ENCODE data around the gene CSTF3. TPM values are rescaled to one million over a fixed set of nuclear protein-coding genes. Genes with fewer than 3 reads are reported as not detected.

The CSTF3 gene
- total and polyA plus RNA-seq, 2 experiments from 2014 or later, result 15.7 to 29.6 TPM

- H3K36me3 ChIP-seq (ENCODE audit: low read depth), result no peaks in the 10 kb centered on the region
- DNase-seq, result no peak
- no peak overlapping the region for H3K4me2 ChIP-seq (ENCODE audit: unreplicated experiment)
- H3F3A ChIP-seq (ENCODE audit: insufficient read depth), result no peaks in the 10 kb centered on the region
- no peaks in the 10 kb centered on the region for H3K4me1 ChIP-seq (ENCODE audit: insufficient read depth)
- no peaks in the 10 kb centered on the region for H3K27me3 ChIP-seq (replicated peaks; ENCODE audit: insufficient read depth)
- no peaks in the 10 kb centered on the region for H3K9me2 ChIP-seq (ENCODE audit: insufficient read depth)
- no peak overlapping the region for H2AFZ ChIP-seq
- no peaks in the 10 kb centered on the region for H3K9me3 ChIP-seq (ENCODE audit: low read depth)
- TF ChIP-seq EZH2 (IDR thresholded peaks at IDR 0.05; ENCODE audit: insufficient read depth, poor library complexity, severe bottlenecking), result no peak
- TF ChIP-seq EZH2phosphoT487 (IDR thresholded peaks at IDR 0.05; ENCODE audit: insufficient read depth, low read depth), result no peak
- 88 to 97% methylated on average over 1 of the region's 1 CpG for WGBS, 2 experiments (ENCODE audit: low coverage in 1 of 2, low lambda C conversion rate in 2 of 2, missing lambda C conversion rate in 2 of 2)
- no peak overlapping the region for H3K4me3 ChIP-seq
- no peaks in the 10 kb centered on the region for H3K79me2 ChIP-seq (ENCODE audit: insufficient read depth)
- H3K9ac ChIP-seq, result no peak overlapping the region
- H4K20me1 ChIP-seq (ENCODE audit: insufficient read depth), result no peaks in the 10 kb centered on the region
- no peak overlapping the region for H3K27ac ChIP-seq
- in situ Hi-C loops (cut with MboI), result no loop called here
These were observed 24.5 kb upstream of the CSTF3 start for GRCh38 chr11:33185756-33186155.

GRCh38 chr11:33182246-33182878 is 21.1 kb upstream of the CSTF3 start:
- Histone ChIP-seq H3K9ac (no peak overlapping the region), H3K9me2 (ENCODE audit: insufficient read depth) (no peaks in the 10 kb centered on the region), H3K36me3 (ENCODE audit: low read depth) (no peaks in the 10 kb centered on the region), H3K27ac (no peak overlapping the region), H3K79me2 (ENCODE audit: insufficient read depth) (no peaks in the 10 kb centered on the region), H3K4me3 (no peak overlapping the region), H3K27me3 (replicated peaks; ENCODE audit: insufficient read depth) (no peaks in the 10 kb centered on the region), H3K9me3 (ENCODE audit: low read depth) (no peaks in the 10 kb centered on the region), H3K4me1 (ENCODE audit: insufficient read depth) (no peaks in the 10 kb centered on the region), H3K4me2 (ENCODE audit: unreplicated experiment) (no peak overlapping the region), H3F3A (ENCODE audit: insufficient read depth) (peaks cover 4% of the 10 kb centered on the region; the same call in 1 of the 2 replicates), H4K20me1 (ENCODE audit: insufficient read depth) (no peaks in the 10 kb centered on the region), H2AFZ (no peak overlapping the region)
- in situ Hi-C loops (cut with MboI), result no loop called here
- DNase-seq, result no peak
- TF ChIP-seq EZH2phosphoT487 (IDR thresholded peaks at IDR 0.05; ENCODE audit: insufficient read depth, low read depth) (no peak), EZH2 (IDR thresholded peaks at IDR 0.05; ENCODE audit: insufficient read depth, poor library complexity, severe bottlenecking) (no peak)
- WGBS, 2 experiments (ENCODE audit: low coverage in 1 of 2, low lambda C conversion rate in 2 of 2, missing lambda C conversion rate in 2 of 2), result 32% methylated on average over 3 of the region's 3 CpGs

- H3K4me2 ChIP-seq (ENCODE audit: unreplicated experiment), result no peak overlapping the region
- no peak overlapping the region for H3K4me3 ChIP-seq
- H3K9ac ChIP-seq, result no peak overlapping the region
- H3K9me3 ChIP-seq (ENCODE audit: low read depth), result no peaks in the 10 kb centered on the region
- no peak overlapping the region for H2AFZ ChIP-seq
- no peaks in the 10 kb centered on the region for H4K20me1 ChIP-seq (ENCODE audit: insufficient read depth)
- no peak for TF ChIP-seq EZH2 (IDR thresholded peaks at IDR 0.05; ENCODE audit: insufficient read depth, poor library complexity, severe bottlenecking)
- no peak for TF ChIP-seq EZH2phosphoT487 (IDR thresholded peaks at IDR 0.05; ENCODE audit: insufficient read depth, low read depth)
- no peaks in the 10 kb centered on the region for H3K36me3 ChIP-seq (ENCODE audit: low read depth)
- WGBS, 2 experiments (ENCODE audit: low coverage in 1 of 2, low lambda C conversion rate in 2 of 2, missing lambda C conversion rate in 2 of 2), result 85 to 87% methylated on average over 3 of the region's 3 CpGs
- no peaks in the 10 kb centered on the region for H3K4me1 ChIP-seq (ENCODE audit: insufficient read depth)
- H3K27ac ChIP-seq, result no peak overlapping the region
- no peaks in the 10 kb centered on the region for H3K79me2 ChIP-seq (ENCODE audit: insufficient read depth)
- peaks cover 4% of the 10 kb centered on the region; the same call in 1 of the 2 replicates for H3F3A ChIP-seq (ENCODE audit: insufficient read depth)
- H3K9me2 ChIP-seq (ENCODE audit: insufficient read depth), result no peaks in the 10 kb centered on the region
- H3K27me3 ChIP-seq (replicated peaks; ENCODE audit: insufficient read depth), result no peaks in the 10 kb centered on the region
- no peak for DNase-seq
- in situ Hi-C loops (cut with MboI), result no loop called here
These were observed 18.1 kb upstream of the CSTF3 start for GRCh38 chr11:33179348-33179803.

GRCh38 chr11:33178443-33179180 is 17.3 kb upstream of the CSTF3 start:
- H3K4me3 ChIP-seq, result no peak overlapping the region
- H3K4me1 ChIP-seq (ENCODE audit: insufficient read depth), result no peaks in the 10 kb centered on the region
- H4K20me1 ChIP-seq (ENCODE audit: insufficient read depth), result no peaks in the 10 kb centered on the region
- no peak for TF ChIP-seq EZH2phosphoT487 (IDR thresholded peaks at IDR 0.05; ENCODE audit: insufficient read depth, low read depth)
- no peak for TF ChIP-seq EZH2 (IDR thresholded peaks at IDR 0.05; ENCODE audit: insufficient read depth, poor library complexity, severe bottlenecking)
- WGBS, 2 experiments (ENCODE audit: low coverage in 1 of 2, low lambda C conversion rate in 2 of 2, missing lambda C conversion rate in 2 of 2), result 61 to 67% methylated on average over 5 of the region's 5 CpGs
- DNase-seq, result no peak
- no peak overlapping the region for H3K9ac ChIP-seq
- no peaks in the 10 kb centered on the region for H3K79me2 ChIP-seq (ENCODE audit: insufficient read depth)
- H2AFZ ChIP-seq, result no peak overlapping the region
- in situ Hi-C loops (cut with MboI), result no loop called here
- no peaks in the 10 kb centered on the region for H3K27me3 ChIP-seq (replicated peaks; ENCODE audit: insufficient read depth)
- no peaks in the 10 kb centered on the region for H3K36me3 ChIP-seq (ENCODE audit: low read depth)
- H3K9me2 ChIP-seq (ENCODE audit: insufficient read depth), result no peaks in the 10 kb centered on the region
- H3K9me3 ChIP-seq (ENCODE audit: low read depth), result no peaks in the 10 kb centered on the region
- H3K4me2 ChIP-seq (ENCODE audit: unreplicated experiment), result no peak overlapping the region
- H3K27ac ChIP-seq, result no peak overlapping the region
- H3F3A ChIP-seq (ENCODE audit: insufficient read depth), result peaks cover 4% of the 10 kb centered on the region; the same call in 1 of the 2 replicates

Measured in GM23248 (cell line).